ENCODE results near the gene POLR2H.
"Not testable (repeated sequence)": the region's sequence is repeated elsewhere in the genome, so short reads cannot be mapped to it uniquely, and the experiment has no call there.

Gene POLR2H

DNA sequence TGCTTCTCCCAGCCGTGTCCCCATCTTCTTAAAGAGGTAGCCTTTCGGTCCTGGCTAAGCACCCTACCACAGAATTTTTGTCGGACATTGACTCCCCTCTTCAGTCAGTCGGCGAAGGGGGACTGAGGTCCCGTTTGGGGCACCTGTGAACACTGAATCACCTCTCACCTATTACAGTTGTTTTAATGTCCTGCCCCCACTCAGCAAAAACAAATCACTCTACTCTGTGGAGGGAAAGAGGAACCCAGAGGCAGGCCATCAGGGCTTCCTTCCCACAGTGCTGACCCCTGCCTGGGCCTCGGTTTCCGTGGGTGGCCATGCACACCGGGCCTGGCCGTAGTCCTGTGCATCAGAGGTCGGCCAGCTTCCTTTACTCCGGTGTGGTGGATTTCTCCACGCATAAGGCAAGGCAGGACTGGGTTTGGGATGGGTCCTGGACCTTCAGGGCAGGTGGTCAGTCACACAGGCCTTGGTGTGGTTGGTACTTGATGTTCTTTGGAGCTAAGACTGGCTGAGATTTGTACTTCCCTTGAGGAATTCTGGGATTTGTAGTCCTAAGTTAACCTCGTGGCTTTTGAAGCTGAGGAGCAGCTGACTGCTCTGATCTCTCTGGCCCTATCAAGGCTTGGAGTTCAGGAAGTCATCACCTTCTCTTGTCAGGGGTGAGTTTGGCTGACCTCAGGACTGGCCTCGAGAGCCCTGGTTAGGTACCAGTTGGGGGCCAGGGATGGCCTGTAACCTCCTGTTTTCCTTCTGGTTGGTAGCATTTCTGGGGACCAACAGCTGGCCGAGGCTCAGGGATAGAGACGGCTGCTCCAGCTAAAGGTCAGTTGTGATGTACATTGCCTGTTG is 24.7 kb upstream of the POLR2H start:
- no peak for DNase-seq

DNA sequence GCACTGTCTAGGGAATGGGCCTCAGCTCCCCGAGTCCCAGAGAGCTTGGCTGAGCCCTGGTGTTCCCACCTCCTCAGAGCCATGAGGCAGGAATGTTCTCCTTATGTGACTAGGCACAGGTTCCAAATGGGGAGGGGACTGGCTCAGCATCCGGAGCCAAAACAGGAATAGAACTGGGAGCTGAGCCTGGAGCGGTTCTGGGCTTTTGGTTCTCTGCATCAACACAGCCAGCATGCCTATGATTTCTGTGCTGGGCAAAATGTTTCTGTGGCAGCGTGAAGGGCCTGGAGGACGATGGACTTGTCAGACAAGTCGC is 24.2 kb upstream of the POLR2H start, which contains the start of gene FAM131A:
TSS of gene FAM131A (plus strand) at position 202 of the 316 bp plus-strand sequence. CDS start at position 233, 31 bp downstream.
- no peak for DNase-seq

DNA sequence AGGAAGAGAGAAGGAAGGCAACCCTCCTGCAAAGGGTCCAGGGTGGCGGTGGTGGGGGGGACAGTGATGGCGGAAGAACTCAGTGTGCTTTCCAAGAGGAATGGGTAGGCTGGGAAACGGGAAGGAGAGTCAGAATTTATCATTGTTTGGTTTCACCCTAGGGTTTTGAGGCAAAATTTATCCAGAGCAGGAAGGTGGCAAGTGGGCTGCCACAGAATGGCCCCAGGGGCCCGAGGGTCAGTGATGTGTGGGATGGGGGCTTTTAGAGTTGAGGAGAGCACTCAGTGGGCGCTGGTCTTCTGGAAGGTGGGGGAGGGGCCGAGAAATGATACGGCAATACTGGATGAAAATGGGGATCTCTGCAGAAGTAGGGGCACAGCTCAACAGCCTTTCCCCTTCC is 23.5 kb upstream of the POLR2H start:
- DNase-seq, result no peak

DNA sequence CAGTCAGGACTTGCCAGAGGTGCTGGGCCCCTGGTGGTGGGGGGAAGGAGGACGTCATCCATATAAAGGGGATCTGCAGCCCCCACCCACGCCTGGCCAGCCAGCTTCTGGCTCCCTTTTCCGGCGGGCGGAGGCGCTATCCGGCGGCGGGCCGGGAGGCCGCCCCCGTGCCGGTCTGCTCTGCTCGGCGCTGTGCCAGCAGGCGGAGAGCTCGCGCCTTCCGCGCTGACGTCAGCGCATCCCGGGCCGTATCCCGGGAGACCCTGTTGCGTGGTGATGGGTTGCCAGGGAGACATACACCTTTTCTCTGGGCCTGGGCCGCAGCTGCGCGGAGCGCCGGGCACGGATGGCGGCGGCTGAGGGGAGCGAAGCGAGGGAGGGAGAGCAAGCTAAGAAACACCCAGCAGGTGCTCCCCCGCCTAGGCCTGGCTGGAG is 23.0 kb upstream of the POLR2H start:
- DNase-seq, result peak; percentile 99

DNA sequence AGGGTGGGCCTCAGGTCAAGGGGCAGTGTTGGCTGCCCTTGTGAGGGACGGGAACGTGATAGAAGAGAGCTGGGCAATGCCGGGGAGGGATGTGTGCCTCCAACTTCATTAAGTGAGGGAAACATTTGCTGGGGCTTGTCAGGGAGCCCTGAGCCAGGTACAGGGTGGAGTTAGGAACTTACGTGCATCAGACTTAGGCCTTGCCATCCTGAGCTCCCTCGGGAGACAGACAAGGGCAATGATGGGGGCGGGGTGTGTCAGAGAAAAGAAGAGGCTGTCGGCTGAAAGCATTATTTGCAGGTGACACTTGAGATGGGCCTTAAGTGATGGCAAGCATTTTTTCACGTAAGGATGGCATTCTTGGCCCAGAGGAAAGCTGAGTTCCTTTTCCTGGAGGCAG is 22.5 kb upstream of the POLR2H start:
- DNase-seq, result no peak

DNA sequence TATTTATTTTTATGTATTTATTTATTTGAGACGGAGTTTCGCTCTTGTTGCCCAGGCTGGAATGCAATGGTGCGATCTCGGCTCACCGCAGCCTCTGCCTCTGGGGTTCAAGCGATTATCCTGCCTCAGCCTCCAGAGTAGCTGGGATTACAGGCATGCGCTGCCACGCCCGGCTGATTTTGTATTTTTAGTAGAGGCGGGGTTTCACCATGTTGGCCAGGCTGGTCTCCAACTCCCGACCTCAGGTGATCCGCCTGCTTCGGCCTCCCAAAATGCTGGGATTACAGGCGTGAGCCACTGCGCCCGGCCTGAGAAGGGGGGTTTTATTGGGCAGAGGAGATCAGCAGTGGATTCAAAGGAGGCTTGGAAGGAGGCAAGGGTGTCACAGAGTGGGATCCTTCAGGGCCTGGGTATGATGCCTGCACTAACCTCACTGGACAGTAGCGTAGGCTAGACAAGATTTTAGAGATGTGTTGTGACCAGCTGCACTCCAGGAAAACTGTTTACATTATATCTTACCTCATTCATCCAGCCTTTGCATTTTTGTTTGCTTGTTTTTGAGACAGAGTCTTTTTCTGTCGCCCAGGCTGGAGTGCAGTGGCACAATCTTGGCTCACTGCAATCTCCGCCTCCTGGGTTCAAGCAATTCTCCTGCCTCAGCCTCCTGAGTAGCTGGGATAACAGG is 21.9 kb upstream of the POLR2H start:
- not testable (repeated sequence) for DNase-seq

DNA sequence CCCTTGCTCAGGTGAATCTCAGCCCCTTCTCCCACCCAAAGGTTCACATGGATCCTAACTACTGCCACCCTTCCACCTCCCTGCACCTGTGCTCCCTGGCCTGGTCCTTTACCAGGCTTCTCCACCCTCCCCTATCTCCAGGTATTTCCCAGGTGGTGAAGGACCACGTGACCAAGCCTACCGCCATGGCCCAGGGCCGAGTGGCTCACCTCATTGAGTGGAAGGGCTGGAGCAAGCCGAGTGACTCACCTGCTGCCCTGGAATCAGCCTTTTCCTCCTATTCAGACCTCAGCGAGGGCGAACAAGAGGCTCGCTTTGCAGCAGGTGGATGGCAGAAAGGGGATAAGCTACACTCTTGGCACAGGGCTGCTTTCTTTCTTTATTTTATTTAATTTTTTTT is 19.6 kb upstream of the POLR2H start:
- DNase-seq, result peak; percentile 90

DNA sequence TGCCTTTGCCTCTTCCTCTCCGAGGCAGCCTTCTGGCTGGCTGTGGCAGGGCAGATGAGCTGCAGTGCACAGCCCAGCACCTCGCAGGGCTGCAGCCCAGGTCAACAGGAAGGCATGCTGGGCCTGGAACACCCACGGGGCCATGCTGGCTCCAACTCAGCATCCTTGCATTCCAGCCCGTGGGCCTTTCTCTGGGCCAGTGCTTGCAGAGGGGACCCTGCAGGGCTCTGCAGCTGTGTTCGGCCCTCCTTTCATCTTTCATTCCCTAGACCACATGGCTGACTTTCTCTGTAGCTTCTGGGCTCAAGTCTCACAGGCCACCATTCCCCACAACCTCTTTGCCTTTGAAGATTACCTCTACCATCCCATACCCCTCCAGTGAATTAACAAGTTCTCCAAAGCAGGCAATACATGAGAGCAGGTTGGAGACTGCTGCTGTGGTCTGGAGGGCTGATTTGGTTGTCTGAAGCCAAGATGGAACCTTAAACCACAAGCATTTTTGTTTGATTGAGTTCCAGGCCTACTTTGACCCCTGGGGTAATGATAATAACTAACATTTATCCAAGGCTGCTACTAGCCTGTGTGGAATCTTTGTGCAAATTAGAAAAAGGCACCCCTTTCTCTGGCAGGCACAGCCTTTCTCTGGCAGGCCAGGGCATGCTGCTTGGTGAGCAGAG is 18.2 kb upstream of the POLR2H start:
- DNase-seq, result no peak

DNA sequence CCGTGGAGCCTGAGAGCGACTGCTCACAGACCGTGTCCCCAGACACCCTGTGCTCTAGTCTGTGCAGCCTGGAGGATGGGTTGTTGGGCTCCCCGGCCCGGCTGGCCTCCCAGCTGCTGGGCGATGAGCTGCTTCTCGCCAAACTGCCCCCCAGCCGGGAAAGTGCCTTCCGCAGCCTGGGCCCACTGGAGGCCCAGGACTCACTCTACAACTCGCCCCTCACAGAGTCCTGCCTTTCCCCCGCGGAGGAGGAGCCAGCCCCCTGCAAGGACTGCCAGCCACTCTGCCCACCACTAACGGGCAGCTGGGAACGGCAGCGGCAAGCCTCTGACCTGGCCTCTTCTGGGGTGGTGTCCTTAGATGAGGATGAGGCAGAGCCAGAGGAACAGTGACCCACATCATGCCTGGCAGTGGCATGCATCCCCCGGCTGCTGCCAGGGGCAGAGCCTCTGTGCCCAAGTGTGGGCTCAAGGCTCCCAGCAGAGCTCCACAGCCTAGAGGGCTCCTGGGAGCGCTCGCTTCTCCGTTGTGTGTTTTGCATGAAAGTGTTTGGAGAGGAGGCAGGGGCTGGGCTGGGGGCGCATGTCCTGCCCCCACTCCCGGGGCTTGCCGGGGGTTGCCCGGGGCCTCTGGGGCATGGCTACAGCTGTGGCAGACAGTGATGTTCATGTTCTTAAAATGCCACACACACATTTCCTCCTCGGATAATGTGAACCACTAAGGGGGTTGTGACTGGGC is 16.8 kb upstream of the POLR2H start:
- no peak for DNase-seq

DNA sequence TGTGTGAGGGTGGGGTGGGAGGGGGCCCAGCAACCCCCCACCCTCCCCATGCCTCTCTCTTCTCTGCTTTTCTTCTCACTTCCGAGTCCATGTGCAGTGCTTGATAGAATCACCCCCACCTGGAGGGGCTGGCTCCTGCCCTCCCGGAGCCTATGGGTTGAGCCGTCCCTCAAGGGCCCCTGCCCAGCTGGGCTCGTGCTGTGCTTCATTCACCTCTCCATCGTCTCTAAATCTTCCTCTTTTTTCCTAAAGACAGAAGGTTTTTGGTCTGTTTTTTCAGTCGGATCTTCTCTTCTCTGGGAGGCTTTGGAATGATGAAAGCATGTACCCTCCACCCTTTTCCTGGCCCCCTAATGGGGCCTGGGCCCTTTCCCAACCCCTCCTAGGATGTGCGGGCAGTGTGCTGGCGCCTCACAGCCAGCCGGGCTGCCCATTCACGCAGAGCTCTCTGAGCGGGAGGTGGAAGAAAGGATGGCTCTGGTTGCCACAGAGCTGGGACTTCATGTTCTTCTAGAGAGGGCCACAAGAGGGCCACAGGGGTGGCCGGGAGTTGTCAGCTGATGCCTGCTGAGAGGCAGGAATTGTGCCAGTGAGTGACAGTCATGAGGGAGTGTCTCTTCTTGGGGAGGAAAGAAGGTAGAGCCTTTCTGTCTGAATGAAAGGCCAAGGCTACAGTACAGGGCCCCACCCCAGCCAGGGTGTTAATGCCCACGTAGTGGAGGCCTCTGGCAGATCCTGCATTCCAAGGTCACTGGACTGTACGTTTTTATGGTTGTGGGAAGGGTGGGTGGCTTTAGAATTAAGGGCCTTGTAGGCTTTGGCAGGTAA is 16.0 kb upstream of the POLR2H start:
- peak; percentile 84 for DNase-seq

DNA sequence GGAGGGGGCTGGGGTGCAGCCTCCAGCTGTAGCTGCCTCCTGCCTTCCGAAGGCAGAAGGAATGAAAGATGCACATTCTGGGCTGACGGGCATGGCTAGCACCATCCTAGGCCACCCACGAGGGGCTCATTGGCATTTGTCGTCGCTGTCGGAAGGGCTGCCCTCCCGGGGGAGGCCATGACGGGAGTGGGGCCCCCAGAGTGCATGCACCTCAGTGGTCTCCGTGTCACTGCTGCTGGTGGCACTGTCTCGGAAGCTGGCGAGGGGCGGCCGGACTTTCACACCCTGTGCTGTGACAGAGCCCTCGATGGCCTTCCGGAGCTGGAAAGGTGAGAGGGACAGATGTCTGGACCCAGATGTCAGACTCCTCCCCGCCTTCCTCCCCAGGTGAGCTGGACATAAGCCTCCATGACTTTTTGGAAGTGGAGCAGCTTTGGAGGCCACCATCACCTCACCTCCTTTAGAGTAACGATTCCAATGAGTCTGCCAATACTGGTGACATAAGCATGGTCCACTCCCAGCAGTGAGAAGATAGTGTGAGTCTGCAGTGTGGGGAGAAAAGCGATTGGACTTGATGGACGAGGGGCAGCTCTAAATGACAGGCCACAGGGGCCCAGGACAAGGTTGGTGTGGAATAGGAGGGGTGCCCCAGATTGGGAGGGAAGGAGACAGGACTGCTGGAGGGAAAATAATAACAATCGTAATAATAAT is 14.9 kb upstream of the POLR2H start:
- no peak for DNase-seq

DNA sequence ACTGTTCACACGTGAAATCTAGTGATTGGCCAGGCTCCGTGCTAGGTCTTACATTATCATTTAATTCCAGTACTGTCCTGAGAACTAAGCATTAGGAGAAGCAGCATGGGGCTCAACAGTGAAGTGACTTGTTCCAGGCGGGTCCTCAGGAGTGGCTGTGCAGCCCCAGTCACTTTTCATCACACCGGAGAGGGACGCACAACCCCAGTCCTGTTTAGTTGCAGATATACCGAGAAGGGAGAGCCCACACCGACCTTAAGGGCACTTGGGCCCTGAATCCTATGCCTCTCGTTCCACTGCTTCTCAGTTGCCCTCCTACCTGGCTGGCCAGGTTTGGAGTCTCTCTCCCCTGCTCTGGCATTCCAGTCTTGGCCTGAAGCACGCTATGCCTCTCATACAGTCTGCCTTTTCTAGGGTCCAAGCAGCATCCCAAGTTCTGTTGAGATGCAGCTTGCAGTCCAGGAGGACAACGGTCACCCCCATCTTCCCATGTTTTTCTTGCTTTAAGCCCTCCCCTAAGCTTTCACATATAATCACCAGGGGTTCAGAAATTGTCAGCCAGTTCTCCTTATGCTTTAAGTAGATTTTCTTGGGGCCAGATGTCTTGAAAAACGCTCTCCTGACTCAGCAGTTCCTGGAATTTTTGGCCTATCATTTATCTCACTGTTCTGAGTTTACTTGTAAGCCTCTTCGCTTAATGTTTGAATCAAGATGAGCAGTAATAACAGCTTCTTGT is 14.0 kb upstream of the POLR2H start:
- no peak for DNase-seq

DNA sequence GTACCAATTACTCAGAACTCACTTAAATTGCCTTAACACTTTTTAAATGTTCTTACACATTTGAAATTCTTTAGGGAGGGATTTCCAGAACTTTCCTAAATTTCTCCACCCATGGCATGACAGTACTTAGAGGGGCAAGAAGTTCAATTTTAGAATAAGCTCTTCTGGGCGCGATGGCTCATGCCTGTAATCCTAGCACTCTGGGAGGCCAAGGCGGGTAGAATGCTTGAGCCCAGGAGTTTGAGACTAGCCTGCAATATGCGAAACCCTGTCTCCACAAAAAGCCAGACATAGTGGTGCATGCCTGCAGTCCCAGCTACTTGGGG is 13.5 kb upstream of the POLR2H start:
- no peak for DNase-seq

DNA sequence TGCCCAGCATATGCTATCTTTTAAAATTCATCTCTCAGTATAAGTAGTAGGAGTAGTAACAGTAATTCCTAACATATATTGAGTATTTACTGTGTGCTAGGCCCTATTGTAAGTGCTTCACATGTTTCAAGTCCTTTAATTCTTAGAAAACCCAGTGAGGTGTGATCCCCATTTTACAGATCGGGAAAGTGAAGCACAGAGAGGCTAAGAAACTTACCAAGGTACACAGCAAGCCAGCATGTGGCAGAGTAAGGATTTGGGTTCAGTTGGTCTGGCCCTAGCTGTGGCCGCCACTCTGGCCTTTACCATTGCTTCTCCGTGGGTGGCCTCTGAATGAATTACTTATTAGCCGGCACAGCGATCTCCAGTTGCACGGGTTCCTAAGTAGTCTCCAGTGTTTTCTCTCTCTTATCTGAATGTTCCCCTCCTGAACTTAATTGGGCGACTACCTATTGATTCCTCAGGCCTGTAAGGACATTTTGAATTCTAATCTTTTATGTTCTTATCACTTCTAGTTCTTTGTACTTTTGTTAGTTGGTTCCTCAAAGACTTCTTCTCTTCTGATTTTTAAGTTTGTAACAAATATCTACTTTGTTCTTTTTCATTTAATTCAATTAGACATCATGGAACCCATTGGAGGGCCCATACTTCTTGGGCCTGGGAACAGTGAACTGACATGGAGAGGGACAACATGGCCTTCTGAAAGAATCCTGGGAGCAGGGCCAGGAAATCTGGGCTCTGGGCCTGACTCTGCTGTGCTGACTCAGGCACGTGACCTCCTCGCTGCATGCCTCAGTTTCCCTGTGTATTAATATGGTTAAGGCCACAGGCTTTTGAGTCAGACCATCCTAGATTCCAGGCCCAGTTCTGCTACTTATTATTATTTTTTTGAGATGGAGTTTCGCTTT is 11.7 kb upstream of the POLR2H start:
- no peak for DNase-seq

DNA sequence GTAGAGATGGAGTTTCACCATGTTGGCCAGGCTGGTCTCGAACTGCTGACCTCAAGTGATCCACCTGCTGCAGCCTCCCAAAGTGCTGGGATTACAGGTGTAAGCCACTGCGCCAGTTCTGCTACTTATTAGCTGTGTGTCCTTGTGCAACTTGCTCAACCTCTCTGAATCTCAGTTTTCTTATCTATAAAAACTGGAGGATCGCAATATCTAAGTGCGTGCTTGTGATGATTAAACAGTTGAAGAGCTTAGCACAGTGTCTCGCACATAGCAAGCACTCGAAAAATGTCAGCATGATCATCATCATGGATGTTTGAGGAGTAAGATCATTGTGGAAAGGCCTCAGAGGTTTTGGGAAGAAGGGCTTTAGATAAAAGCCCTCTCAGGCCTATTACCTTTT is 10.9 kb upstream of the POLR2H start:
- no peak for DNase-seq

DNA sequence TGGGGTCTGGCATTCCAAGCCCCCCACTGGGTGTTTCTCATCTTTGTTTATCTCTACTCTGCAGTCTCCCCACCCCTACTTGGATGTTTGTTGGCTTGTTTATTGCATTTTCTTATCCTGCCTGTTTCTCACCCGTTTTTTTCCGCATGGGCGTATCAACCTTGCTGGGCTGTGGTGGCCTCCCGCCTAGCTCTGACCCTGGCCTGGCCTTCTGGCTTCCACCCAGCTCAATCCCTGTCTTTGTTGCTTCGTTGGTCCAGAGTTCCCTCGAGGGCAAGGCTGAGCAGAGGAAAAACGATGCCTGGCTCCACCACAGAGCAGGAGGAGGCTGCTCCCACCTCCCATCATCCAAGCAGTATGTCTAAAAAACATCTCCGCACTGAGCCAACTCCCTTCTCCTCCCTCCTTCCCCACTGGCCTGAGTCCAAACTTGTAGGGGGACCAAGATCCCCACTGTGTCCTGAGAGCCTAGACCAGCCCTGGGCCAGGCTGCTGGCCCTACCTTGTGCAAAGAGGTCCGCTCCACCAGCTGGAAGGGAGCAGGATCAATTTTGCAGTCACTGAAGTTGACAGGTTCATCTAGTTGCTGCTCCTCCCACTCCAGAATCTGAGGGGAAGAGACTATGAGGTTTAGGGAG is 9.9 kb upstream of the POLR2H start:
- DNase-seq, result no peak

DNA sequence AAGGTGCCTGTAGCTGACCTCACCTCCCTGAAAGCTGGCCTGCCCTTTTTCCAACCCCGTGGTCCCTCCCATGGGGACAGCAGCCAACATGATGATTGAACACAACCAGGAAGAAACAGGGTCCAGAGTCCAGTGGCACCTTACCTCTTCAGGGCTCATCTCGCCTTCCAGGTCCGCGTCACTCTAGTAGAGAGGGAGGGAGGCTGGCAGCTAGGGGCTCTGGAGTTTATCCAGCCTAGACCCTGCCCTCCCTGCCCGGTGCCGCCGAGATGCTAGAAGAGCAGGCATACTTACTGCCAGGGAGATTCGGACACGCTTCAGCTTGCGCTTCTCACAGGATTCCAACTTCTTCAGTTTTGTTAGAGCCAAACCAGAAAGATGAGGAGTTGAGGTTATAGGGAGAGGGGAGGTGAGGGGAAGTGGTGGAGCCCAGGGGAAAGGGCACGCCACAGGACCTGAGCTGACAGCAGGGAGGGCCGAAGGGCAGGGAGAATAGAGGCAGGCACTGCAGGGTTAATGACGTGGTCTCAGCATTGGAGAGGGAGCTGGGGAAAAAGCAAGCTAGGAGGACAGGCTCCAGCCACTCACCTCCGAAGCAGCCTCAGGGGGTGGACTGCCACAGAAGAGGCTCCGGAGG is 9.2 kb upstream of the POLR2H start:
- no peak for DNase-seq

DNA sequence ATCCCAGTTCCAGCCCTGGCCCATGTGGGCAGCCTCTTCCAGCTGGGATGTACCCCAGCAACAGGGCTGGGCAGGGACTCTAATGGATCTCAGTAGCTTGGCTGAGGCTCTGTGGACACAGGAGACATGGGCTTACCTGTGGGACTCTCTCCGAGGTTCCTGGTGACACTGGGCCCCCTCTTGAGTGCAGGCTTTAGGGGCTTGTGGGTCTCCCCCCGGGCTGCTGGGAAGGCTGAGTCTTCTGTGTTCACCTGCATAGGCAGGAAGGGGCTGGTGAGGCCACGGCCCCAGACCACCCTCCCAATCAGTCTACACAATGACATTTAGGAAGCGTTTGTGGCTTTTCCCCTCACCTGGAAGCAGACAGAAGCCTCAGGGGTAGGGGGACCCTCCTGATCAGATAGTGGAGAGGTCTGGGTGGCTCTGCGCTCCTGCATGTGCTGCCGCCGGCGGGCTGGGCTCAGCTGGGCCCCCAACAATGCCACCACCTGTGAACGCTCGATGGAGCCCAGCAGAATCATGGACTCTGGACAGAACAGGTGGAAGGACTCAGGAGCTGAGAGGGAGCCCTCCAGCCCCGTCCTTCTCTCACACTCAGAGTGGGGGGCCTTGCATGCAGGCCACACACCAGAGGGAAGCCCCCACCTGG is 8.5 kb upstream of the POLR2H start:
- no peak for DNase-seq
